Activated naive CD4-positive, alpha-beta T cell treated with anti-CD3 and anti-CD28 coated beads, Interleukin-2, amount 10 ng/mL, durations not matched to agents 7 days and 5 days (primary cell): ENCODE measurements around the gene SCAMP4.
"Not testable (repeated sequence)": the region's sequence is repeated elsewhere in the genome, so short reads cannot be mapped to it uniquely, and the experiment has no call there.

Experiments
- CTCF ChIA-PET: fragments of 350-600 bp; sonication (Branson Sonifier 250); formaldehyde crosslinking; loops from one replicate; lab custom pipeline; 2021; ENCODE audit warnings: antibody characterized with exemption; lab: Charles Lee
- DNase-seq: peaks from one replicate; pipeline ENCODE4 v3.0.0-alpha.2; 2020
- H3K27ac Mint-ChIP-seq: one replicate; pipeline ENCODE4 v1.8.0; 2021; ENCODE audit warnings: mild to moderate bottlenecking, moderate library complexity, mixed read lengths
- H3K27me3 Mint-ChIP-seq: one replicate; pipeline ENCODE4 v1.8.0; 2021; ENCODE audit warnings: mild to moderate bottlenecking, mixed read lengths
- H3K36me3 Mint-ChIP-seq: one replicate; pipeline ENCODE4 v1.8.0; 2021; ENCODE audit warnings: mixed read lengths
- H3K4me1 Mint-ChIP-seq: one replicate; pipeline ENCODE4 v1.8.0; 2021; ENCODE audit warnings: mixed read lengths
- H3K4me3 Mint-ChIP-seq: one replicate; pipeline ENCODE4 v1.8.0; 2021; ENCODE audit warnings: mild to moderate bottlenecking, moderate library complexity, mixed read lengths
- H3K9me3 Mint-ChIP-seq: one replicate; pipeline ENCODE4 v1.8.0; 2021; ENCODE audit warnings: mixed read lengths

SCAMP4 gene

GRCh38 chr19:1882786-1883692 is 22.2 kb upstream of the SCAMP4 start:
- Mint-ChIP-seq H3K4me1 (peaks cover 49% of the 10 kb centered on the region), H3K27ac (peak overlapping the region; percentile 90), H3K36me3 (peaks cover 37% of the 10 kb centered on the region), H3K9me3 (no peaks in the 10 kb centered on the region), H3K27me3 (no peaks in the 10 kb centered on the region), H3K4me3 (peak overlapping the region; percentile 90)
- no peak for DNase-seq
- CTCF ChIA-PET: interaction anchor here (0.6 to 1.6 kb wide), 3 partner anchors 12 to 30 kb away, joined by 3 to 5 read pairs (median 4); no protein-coding TSS in a partner anchor

GRCh38 chr19:1883784-1884183 is 21.4 kb upstream of the SCAMP4 start:
- peak overlapping the region; percentile 90 for H3K4me3 Mint-ChIP-seq
- H3K27me3 Mint-ChIP-seq: no peaks in the 10 kb centered on the region
- peaks cover 35% of the 10 kb centered on the region for H3K36me3 Mint-ChIP-seq
- no peaks in the 10 kb centered on the region for H3K9me3 Mint-ChIP-seq
- CTCF ChIA-PET: interaction anchor here (1.6 kb wide), 1 partner anchor 19 kb away, joined by 5 read pairs; no protein-coding TSS in a partner anchor
- H3K27ac Mint-ChIP-seq: peak overlapping the region; percentile 90
- no peak for DNase-seq
- peaks cover 48% of the 10 kb centered on the region for H3K4me1 Mint-ChIP-seq

- CTCF ChIA-PET: interaction anchor here (0.9 kb wide), 1 partner anchor 8 kb away, joined by 3 read pairs; no protein-coding TSS in a partner anchor
- Mint-ChIP-seq H3K36me3 (peaks cover 35% of the 10 kb centered on the region), H3K27ac (peak overlapping the region; percentile 90)
Observed at GRCh38 chr19:1884291-1884718, 20.9 kb upstream of the SCAMP4 start.

GRCh38 chr19:1884719-1885334 is 20.4 kb upstream of the SCAMP4 start:
- peaks cover 48% of the 10 kb centered on the region for H3K4me1 Mint-ChIP-seq
- H3K27me3 Mint-ChIP-seq: no peaks in the 10 kb centered on the region
- peak overlapping the region; percentile 90 for H3K27ac Mint-ChIP-seq
- CTCF ChIA-PET: interaction anchor here (0.9 to 1.0 kb wide), 2 partner anchors 9 to 20 kb away, joined by 3 read pairs; no protein-coding TSS in a partner anchor
- H3K9me3 Mint-ChIP-seq: no peaks in the 10 kb centered on the region
- H3K4me3 Mint-ChIP-seq: peak overlapping the region; percentile 90
- DNase-seq: no peak
- H3K36me3 Mint-ChIP-seq: peaks cover 34% of the 10 kb centered on the region

More at GRCh38 chr19:1884291-1884718, 20.9 kb upstream of the SCAMP4 start:
- Mint-ChIP-seq H3K27me3 (no peaks in the 10 kb centered on the region), H3K4me1 (peaks cover 48% of the 10 kb centered on the region), H3K9me3 (no peaks in the 10 kb centered on the region), H3K4me3 (peak overlapping the region; percentile 90)
- peak; percentile 61 for DNase-seq

- peaks cover 48% of the 10 kb centered on the region for H3K4me1 Mint-ChIP-seq
- peaks cover 30% of the 10 kb centered on the region for H3K36me3 Mint-ChIP-seq
- H3K27me3 Mint-ChIP-seq, H3K9me3 Mint-ChIP-seq: not testable (repeated sequence)
- peak within 1 kb of the TSS; percentile 90 for H3K4me3 Mint-ChIP-seq
- DNase-seq: peak; percentile 96
- H3K27ac Mint-ChIP-seq: peak within 1 kb of the TSS; percentile 90
- CTCF ChIA-PET: interaction anchor here (0.9 to 1.0 kb wide), 2 partner anchors 9 to 21 kb away, joined by 3 read pairs; no protein-coding TSS in a partner anchor
Observed at GRCh38 chr19:1885398-1886119, 19.6 kb upstream of the SCAMP4 start, which contains the start of gene ABHD17A. Gene ABHD17A, minus strand, starts transcription at chr19:1885496. Its CDS starts 3,930 bp downstream, at chr19:1881566.

- DNase-seq, H3K4me3 Mint-ChIP-seq, H3K27me3 Mint-ChIP-seq, H3K9me3 Mint-ChIP-seq, H3K27ac Mint-ChIP-seq: not testable (repeated sequence)
- Mint-ChIP-seq H3K4me1 (peaks cover 44% of the 10 kb centered on the region), H3K36me3 (peaks cover 29% of the 10 kb centered on the region)
- CTCF ChIA-PET: interaction anchor here (0.9 kb wide), 1 partner anchor 37 kb away, joined by 3 read pairs; no protein-coding TSS in a partner anchor
Observed at GRCh38 chr19:1886360-1886759, 18.8 kb upstream of the SCAMP4 start.

- no peak overlapping the region for H3K27ac Mint-ChIP-seq
- CTCF ChIA-PET: no interaction called here
- no peak for DNase-seq
- no peaks in the 10 kb centered on the region for H3K9me3 Mint-ChIP-seq
- no peak overlapping the region for H3K4me3 Mint-ChIP-seq
- H3K27me3 Mint-ChIP-seq: no peaks in the 10 kb centered on the region
- peaks cover 14% of the 10 kb centered on the region for H3K36me3 Mint-ChIP-seq
- peaks cover 30% of the 10 kb centered on the region for H3K4me1 Mint-ChIP-seq
Observed at GRCh38 chr19:1888385-1888784, 16.8 kb upstream of the SCAMP4 start.

- no peaks in the 10 kb centered on the region for H3K9me3 Mint-ChIP-seq
Observed at GRCh38 chr19:1889907-1890306, 15.3 kb upstream of the SCAMP4 start.

GRCh38 chr19:1893791-1894190 is 11.4 kb upstream of the SCAMP4 start:
- H3K27me3 Mint-ChIP-seq: no peaks in the 10 kb centered on the region

More at GRCh38 chr19:1889907-1890306, 15.3 kb upstream of the SCAMP4 start:
- no peaks in the 10 kb centered on the region for H3K27me3 Mint-ChIP-seq
- H3K4me1 Mint-ChIP-seq: peaks cover 35% of the 10 kb centered on the region
- no peak overlapping the region for H3K27ac Mint-ChIP-seq
- H3K4me3 Mint-ChIP-seq: no peak overlapping the region
- peaks cover 2% of the 10 kb centered on the region for H3K36me3 Mint-ChIP-seq
- CTCF ChIA-PET: no interaction called here
- no peak for DNase-seq

GRCh38 chr19:1896508-1896907 is 8.7 kb upstream of the SCAMP4 start:
- Mint-ChIP-seq H3K4me3 (peak overlapping the region; percentile 79), H3K9me3 (no peaks in the 10 kb centered on the region), H3K4me1 (peaks cover 51% of the 10 kb centered on the region), H3K36me3 (peaks cover 2% of the 10 kb centered on the region), H3K27me3 (no peaks in the 10 kb centered on the region), H3K27ac (peak overlapping the region; percentile 98)
- DNase-seq: no peak
- CTCF ChIA-PET: interaction anchor here (0.6 to 3.9 kb wide), 4 partner anchors 27 to 156 kb away, joined by 3 to 21 read pairs (median 7); no protein-coding TSS in a partner anchor

More at GRCh38 chr19:1893791-1894190, 11.4 kb upstream of the SCAMP4 start:
- no peak for DNase-seq
- H3K4me1 Mint-ChIP-seq: peaks cover 53% of the 10 kb centered on the region
- no peak overlapping the region for H3K4me3 Mint-ChIP-seq
- no peaks in the 10 kb centered on the region for H3K9me3 Mint-ChIP-seq
- peaks cover 2% of the 10 kb centered on the region for H3K36me3 Mint-ChIP-seq
- H3K27ac Mint-ChIP-seq: peak overlapping the region; percentile 82
- CTCF ChIA-PET: no interaction called here

- Mint-ChIP-seq H3K27me3 (no peaks in the 10 kb centered on the region), H3K36me3 (peaks cover 5% of the 10 kb centered on the region), H3K4me1 (peaks cover 59% of the 10 kb centered on the region), H3K4me3 (no peak overlapping the region), H3K27ac (peak overlapping the region; percentile 14), H3K9me3 (no peaks in the 10 kb centered on the region)
- DNase-seq: no peak
- CTCF ChIA-PET: no interaction called here
Observed at GRCh38 chr19:1901940-1902404, 3.2 kb upstream of the SCAMP4 start.

- DNase-seq: no peak
- no peaks in the 10 kb centered on the region for H3K9me3 Mint-ChIP-seq
- peaks cover 54% of the 10 kb centered on the region for H3K4me1 Mint-ChIP-seq
- peaks cover 6% of the 10 kb centered on the region for H3K36me3 Mint-ChIP-seq
- H3K27ac Mint-ChIP-seq: peak overlapping the region; percentile 91
- H3K27me3 Mint-ChIP-seq: no peaks in the 10 kb centered on the region
- H3K4me3 Mint-ChIP-seq: peak overlapping the region; percentile 56
- CTCF ChIA-PET: interaction anchor here (1.1 kb wide), 1 partner anchor 39 kb away, joined by 4 read pairs; no protein-coding TSS in a partner anchor
Observed at GRCh38 chr19:1902923-1903322, 2.3 kb upstream of the SCAMP4 start.

GRCh38 chr19:1904860-1905109 is 414 bp upstream of the SCAMP4 start:
- no peak for DNase-seq
- Mint-ChIP-seq H3K9me3 (no peaks in the 10 kb centered on the region), H3K4me3 (peak overlapping the region; percentile 85), H3K27ac (peak overlapping the region; percentile 91), H3K27me3 (no peaks in the 10 kb centered on the region), H3K4me1 (peaks cover 62% of the 10 kb centered on the region), H3K36me3 (peaks cover 9% of the 10 kb centered on the region)
- CTCF ChIA-PET: interaction anchor here (1.0 kb wide), 1 partner anchor 18 kb away, joined by 3 read pairs; no protein-coding TSS in a partner anchor
